DMS114 treated with DMSO at 0.1 percent for 48 hours (cell line): ENCODE measurements around the gene ZNF213.

Source experiments
- DNase-seq: peaks from one replicate; lab custom pipeline; 2025; ENCODE audit not compliant: unreplicated experiment; lab: John Stamatoyannopoulos, UW

The ZNF213 gene

DNA sequence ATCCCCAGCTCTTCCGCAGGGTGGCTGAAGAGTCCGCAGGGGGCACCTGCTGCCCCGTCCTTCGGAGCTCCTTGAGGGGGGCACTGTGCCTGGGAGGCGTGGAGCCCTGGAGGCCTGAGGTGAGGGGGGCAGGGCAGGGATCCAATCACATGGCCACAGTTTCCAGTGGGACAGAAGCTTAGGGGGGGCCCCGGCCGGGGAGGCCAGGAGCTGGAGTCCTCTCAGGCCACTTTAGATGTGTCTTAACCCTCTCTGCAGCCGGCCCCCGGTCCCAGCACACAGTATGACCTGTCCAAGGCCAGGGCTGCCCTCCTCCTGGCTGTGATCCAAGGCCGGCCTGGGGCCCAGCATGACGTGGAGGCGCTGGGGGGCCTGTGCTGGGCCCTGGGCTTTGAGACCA, 10.8 kb downstream of the ZNF213 start:
- no peak for DNase-seq

DNA sequence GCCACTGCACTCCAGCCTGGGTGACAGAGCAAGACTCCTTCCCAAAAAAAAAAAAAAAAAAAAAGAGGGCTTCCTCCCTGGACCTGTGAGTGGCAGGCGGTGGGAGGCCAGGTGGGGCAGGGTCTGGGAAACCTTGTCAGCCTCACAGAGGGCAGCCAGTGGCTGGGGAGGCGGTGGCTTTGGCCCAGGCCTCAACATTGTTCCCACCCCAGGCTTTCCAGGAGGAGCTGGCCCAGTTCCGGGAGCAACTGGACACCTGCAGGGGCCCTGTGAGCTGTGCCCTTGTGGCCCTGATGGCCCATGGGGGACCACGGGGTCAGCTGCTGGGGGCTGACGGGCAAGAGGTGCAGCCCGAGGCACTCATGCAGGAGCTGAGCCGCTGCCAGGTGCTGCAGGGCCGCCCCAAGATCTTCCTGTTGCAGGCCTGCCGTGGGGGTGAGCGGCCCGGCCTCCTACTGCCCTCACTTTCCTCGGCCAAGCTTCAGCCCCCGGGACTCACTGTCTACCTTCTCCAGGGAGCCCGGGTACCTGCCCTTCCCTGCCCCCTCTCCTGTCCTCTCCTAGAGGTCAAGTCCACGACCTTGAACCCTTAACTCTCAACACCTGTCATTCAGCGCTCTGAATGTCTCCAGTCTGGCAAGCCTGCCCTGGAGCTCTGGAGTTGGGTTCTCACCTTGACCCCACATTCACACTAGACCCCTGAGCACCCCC, 12.4 kb downstream of the ZNF213 start:
- DNase-seq, result no peak

DNA sequence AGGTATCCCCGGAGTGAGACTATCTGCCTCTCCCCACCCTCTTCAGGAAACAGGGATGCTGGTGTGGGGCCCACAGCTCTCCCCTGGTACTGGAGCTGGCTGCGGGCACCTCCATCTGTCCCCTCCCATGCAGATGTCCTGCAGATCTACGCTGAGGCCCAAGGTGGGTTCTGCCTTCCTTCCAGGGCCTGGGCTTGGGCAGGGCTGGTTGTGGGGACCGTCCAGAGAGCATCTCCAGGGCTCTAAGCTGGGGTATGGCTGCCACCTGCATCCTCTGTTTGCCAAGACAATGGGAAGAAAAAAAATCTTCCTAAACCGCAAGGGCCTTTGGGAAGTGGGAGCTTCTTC, 12.9 kb downstream of the ZNF213 start:
- no peak for DNase-seq

DNA sequence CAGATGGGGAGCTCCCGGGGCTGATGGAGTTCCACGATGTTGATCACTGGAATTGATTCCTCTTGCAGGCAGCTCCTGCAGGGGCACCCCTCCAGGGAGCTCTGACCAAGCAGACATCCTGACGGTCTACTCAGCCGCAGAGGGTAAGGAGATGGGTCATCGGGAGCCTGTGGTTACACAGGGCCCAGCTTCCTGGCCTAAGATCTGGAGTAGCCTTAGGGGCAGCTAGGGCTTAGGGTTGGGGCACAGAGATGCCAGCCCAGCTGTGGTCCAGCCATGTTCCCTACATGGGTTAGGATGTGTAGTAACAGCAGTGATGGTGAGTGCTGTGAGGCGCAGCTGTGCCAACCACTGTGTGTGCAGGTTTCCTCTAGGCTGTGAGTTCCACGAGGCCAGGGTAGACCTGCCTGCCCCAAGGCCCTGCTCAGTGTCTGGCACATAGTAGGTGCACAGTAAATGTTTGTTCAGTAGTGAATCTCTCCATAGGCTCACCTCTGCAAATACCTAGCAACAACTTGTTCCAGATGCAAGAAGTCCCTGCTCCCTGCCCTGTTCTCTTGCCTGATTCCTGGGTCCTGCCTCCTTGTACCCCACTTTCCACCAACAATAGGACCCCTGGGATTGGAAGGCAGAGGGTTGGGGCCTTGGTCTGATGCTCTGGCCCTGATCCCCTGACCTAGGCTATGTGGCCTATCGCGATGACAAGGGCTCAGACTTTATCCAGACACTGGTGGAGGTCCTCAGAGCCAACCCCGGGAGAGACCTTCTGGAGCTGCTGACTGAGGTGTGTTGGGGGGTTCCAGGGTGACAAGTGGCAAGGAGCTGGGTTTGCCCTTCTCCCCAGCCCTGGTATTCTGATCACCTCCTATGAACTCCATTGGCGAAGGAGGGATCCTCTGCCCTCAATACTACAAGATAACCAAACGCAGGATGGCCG, 13.7 kb downstream of the ZNF213 start:
- DNase-seq, result no peak

DNA sequence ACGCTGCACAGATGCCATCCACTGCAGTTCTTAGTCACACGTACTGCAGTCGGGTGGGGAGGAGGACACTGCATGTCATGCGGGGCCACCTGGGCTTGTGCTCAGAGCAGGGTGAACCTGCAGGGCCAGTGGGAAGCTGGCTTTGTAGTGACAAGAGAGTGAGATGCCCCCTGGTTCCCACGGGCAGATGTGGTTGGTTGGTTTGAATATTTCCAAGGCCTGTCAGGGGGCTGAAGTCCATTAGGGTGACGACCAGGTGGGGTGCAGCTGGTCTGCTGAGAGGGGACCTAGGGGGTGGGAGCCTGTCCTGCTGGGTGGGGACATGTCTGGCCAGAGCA, 14.3 kb downstream of the ZNF213 start:
- DNase-seq, result no peak

DNA sequence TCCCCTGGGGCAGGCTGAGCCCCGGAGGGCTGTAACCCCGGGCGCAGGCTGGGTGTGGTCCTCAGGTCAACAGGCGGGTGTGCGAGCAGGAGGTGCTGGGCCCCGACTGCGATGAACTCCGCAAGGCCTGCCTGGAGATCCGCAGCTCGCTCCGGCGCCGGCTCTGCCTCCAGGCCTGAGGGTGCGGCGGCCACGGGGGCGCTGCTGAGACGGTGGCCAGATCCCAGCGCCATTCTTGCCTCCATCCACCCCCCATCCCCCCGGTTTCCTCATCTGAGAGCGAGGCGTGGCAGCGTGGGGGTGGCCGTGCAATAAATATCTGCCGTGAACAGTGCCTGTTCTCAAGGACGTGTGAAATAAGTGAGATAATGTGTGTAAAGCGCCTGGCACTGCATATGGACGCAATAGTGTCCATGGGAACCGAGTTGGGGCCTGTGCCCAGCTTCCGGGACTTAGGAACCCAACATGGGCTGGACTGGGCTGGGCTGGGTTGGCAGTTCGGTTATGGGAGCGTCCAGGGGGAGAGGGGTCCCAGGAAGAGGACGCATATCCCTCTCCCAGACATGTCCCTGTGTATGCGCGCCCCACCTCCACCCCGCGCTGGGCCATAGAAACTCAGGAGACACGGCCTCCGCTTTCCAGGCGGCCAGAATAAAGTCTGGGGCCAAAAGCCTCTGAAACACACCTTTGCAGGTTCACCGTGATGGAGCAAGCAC, 15.0 kb downstream of the ZNF213 start:
- DNase-seq, result no peak

DNA sequence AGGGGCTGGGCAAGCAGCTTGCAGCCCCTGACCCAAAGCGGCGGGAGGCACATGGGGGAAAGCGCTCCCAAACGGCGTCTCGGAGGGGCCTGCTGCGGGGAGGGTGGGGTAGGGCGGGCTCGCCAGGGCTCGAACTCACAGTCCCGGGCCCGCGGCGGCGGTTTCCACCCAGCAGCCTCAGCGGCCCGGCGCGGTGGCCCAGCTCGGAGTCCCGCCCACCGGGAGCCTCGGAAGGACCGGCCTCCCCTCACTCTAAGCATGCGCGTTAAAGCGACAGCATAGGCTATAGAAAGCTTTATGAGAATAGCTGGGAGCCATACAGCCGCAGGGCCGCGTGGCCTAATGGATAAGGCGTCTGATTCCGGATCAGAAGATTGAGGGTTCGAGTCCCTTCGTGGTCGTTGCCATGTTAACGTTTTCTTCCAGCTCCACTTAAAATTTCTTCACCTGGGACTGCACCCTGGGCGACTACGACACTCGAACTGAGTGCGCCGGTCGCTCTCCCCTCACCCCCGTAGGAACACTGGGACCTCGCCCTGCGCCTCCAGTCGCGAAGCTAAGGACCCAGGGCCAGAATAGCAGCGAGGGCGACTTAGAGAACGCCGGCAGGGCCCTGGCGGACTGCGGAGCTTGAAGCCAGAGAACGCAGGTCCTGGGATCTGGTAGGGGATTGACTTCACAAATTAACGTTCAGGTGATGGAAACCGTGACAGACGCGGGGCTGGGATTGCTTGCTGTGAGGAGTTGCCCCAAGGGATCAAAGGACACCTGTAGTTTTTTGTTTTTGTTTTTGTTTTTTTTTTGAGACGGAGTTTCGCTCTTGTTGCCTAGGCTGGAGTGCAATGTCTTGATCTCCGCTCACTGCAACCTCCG, 15.8 kb downstream of the ZNF213 start:
- DNase-seq, result peak; percentile 89

DNA sequence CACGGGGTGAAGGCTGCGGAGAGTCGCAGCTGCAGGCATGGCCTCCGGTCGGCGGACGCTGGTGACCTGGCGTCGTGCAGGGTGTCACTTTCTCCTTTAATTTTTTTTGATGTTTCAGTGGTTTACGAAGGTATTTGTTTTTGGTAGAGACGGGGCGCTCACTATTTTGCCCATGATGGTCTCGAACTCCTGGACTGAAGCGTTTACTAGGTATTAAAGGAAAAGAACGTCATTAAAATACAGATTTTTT, 17.1 kb downstream of the ZNF213 start:
- no peak for DNase-seq

DNA sequence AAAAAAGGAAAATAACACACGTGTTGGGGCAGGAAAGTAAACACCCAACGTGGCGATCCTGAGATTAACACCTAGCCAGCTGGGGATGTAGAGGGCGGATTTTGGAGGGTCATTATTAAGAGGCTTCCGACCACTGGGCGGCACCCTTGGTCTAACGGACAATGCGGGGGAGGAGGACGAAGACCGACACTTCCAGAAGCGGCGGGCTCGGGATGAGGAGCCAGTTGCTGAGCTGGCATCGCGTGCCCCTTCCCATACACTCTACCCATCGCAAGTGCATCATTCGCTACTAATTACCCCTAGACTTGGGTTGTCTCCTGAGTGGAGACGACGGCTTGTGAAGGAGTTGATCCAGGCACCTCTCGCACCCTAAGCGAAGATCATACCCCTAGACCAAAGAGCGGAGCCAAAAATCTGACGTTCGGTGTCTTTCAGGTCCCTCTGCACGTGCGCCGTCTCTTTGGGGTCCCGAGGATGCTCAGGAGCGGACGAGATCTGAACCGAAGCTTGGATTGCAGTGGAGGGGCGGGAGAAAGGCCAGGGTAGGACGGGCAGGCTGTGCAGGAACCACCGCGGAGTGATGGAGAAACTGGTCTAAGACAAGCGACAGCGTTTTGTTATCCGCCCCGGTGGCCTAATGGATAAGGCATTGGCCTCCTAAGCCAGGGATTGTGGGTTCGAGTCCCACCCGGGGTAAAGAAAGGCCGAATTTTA, 17.6 kb downstream of the ZNF213 start:
- DNase-seq, result peak; percentile 87

DNA sequence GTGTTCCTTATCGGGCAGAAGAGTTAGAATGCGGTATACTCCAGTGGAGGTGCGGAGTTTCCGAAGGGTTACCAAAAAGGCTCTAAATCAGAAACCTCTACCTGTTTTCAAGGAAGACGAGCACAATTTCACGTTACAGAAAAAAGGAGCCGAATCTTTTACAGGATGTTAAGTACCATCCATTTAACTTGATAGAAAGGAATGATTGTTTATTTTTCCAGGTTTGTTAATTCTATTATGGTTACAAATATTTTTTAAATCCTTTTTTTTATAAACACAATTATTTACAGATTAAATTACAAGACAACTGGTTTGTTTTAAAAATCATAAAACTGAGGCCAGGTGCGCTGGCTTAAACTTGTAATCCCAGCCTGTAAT, 18.2 kb downstream of the ZNF213 start:
- DNase-seq, result no peak

DNA sequence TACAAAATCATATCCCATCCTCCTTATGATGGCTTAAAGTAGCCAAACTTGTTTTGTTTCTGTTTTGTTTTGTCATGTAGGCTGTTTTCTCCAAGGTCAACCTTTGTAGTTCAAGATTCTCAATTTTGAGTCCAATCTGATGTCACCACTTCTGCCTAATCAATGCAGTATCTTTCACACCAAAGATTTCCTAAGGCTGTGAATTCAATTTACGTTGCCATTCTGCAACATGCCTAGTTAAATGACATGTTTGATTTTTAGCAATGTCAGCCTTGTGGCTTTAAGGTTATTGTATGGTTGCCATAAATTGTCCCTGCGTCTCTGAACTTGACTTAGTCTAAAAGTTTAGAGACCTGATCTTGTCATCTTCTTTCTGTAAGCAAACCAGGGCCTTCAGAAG, 20.4 kb downstream of the ZNF213 start:
- no peak for DNase-seq

DNA sequence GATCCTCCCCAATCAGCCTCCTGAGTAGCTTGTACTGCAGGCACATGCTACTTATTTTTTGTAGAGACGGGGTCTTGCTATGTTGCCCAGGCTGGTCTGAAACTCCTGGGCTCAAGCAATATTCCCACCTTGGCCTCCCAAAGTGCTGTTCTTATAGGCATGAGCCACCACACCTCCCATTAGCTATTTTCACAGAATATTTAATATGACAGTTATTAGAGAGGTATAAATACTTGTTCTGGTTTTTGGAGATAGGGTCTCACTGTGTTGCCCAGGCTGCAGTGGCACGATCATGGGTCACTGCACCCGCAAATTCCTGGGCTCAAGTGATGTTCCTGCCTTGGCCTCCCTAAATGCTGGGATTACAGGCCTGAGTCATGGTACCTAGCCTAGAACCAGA, 21.1 kb downstream of the ZNF213 start:
- DNase-seq, result no peak

DNA sequence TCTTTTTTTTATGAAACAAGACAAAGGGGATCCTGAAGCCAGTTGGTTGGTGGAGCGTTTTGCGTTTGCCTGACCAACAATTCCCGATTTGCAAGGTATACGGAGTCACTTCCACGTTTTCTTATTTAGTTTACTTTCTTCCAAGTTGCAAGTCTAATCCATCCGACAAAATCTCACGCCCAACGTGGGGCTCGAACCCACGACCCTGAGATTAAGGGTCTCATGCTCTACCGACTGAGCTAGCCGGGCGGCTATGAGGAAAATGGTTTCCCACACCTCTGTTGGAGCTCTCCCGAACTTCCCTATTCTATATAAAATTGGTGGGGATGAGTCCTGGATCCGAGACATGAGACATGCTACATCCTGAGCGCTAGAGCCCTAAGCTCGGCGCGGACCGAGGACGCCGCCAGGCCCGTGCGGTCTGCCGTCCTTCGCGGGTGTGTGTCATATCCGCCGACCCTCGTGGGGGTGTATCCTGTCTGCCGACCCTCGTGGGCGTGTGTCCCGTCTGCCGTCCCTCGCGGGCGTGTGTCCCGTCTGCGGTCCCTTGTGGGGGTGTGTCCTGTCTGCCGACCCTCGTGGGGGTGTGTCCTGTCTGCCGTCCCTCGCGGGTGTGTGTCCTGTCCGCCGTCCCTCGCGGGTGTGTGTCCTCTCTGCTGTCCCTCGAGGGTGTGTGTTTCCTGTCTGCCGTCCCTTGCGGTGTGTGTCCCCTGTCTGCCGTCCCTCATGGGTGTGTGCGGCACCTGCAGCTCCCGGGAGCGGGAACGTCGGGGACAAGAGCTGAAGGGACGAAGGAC, 22.6 kb downstream of the ZNF213 start:
- DNase-seq, result peak; percentile 83

DNA sequence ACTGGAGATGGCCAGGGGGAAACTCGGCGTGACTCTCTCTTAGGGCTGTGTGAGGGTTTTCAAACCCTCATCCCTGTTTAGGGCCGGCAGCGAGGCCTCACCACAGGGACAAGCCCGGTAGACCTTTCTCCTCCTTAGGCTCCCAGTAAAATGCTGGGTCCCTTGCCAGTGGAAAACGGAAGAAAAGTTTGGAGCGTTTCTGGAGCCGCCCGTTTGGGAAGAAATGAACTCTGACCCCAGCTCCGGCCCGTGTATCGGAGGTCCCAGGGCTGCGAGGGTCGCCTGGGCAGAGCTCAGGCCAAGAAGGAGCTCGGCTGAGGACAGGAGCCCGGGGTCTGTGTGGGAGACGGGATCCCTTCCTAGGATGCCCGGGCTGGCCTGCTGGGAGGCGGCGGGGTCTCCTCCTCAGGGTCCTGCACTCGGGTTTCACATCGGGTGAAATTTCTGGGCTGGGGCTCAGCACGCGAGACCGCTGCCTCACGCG, 23.2 kb downstream of the ZNF213 start:
- DNase-seq, result no peak

DNA sequence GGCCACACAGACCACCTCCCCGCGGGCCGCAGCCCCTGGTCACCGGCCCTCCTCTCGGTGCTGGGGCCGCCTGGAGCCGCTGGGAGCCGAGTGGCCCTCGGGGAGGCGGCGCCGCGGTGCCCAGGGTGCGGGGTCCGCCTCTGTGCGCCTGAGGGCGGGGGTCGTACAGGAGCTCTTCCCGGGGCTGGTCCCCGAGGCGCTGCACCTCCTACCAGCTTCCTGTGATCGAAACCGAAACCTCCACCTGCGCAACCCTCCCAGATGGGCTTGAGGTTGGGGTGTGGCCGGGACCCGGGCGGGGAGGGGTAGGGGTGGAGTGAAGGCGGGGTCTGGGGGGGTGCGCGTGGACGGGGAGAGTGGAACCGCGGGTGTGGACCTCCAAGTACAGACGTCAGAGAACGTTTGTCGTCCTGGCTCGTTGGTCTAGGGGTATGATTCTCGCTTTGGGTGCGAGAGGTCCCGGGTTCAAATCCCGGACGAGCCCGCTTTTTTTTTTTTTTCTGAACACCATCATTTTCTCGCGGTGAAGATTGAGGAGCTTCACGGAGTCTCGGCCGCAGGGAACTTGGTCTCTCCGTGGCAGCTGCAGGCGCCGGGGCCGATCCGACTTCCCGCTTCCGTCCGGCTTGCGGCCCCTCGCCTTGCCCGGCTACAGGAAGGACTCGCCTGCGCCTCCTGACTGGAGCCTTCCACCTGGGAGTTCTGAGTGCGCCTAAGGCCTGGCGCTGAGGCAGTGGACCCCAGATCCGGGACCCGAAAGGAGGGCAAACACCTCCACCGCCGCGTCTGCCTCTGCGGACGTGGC, 23.9 kb downstream of the ZNF213 start:
- peak; percentile 50 for DNase-seq

DNA sequence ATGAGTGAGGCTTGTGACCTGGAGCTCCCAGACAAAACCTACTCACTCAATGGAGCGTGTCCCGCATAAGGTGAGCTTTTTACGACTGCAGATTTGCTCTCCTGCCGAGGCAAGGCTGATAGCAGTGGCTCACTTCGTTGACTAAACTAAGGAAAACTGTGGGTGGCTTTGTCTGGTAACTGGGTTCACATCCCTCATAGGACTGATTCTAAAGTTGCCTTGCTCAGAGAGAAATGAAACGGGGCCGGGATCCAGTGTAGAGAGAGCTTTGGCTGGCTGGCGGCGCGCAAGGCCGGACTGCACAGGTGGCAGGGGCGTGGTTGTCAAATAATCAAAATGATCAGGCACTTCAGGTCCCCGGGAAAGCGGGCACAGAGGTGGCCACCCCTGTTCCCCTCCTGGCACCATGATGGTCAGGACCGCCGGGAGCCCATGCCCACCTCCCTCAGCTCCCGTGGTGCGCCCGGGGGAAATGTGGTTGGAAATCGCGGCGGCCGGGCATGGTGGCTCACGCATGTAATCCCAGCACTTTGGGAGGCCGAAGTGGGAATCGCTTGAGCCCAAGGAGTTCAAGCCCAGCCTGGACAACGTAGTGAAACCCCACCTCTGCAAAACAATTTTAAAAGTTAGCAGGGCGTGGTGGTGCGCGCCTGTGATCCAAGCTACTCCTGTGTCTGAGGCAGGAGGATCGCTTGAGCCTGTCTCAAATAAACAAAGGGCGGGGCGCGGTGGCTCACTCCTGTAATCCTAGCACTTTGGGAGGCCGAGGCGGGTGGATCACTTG, 26.6 kb downstream of the ZNF213 start:
- no peak for DNase-seq

DNA sequence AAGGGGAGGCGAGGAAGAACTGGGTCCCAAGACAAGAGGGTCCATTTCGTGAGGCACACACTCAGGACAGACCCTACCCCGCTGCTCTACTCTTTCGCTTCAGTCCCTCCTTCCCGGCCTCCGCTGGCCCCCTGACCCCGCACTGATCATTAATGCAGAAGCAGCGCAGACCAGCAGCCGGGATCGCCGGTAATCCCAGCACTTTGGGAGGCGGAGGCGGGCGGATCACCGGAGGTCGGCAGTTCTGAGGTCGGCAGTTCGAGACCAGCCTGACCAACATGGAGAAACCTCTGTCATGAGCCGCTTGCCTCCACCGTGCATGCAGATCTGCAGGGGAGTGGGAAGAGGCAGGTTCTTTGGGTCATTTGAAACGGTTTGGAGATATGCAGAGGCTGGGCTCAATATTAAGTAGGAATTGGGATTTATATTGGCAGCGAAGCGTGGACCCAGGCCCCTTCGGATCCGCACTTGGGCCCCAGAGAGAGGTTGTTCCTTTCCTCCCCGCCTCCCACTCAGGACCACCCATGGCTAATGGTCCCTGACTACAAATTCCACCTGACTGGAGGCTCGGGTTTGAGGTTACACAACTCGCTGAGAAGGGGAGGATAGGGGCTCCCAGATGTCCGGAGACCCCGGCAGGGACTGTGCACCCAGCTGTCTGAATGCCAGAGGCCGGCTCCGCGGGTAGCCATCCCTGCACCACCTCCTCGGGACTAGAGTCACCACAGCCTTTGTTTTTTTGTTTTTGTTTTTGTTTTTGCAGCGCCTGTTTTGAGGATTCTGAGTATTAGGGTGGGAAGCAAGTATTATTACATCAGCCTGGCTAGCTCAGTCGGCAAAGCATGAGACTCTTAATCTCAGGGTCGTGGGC, 29.5 kb downstream of the ZNF213 start:
- no peak for DNase-seq
